ENCODE results near the gene HECW1.

Gene HECW1

DNA sequence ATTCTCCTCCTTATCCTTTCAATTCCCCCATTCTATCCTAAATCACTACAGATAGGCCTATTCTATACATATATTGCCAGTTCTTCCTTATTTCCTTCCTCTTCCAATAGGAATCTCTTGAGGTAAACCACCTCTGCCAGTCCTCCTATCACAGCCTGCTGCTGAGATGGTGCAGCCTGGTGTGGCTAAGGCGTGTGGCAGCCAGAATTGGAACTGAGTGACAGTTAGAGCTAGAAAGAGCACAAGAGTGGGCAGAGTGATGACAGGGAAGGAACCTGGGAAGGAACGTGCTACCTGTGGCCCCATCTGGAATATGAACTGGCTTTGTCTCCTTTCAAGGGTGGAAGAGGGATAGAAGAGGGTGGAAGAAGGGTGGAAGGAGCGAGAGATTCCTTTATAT, 187.7 kb downstream of the HECW1 start:
- TF ChIP-seq ZBTB7A (IDR thresholded peaks at IDR 0.05; ENCODE audit: low read depth) (no peak), CEBPB (IDR thresholded peaks at IDR 0.05) (no peak), NFIC (IDR thresholded peaks at IDR 0.05) (no peak), EP300 (IDR thresholded peaks at IDR 0.05; ENCODE audit: borderline replicate concordance) (no peak), CREB1 (IDR thresholded peaks at IDR 0.05; ENCODE audit: low read depth) (no peak), TAF1 (IDR thresholded peaks at IDR 0.05; ENCODE audit: low read depth) (no peak), TCF12 (IDR thresholded peaks at IDR 0.05; ENCODE audit: low read depth) (no peak), RAD21 (IDR thresholded peaks at IDR 0.05; ENCODE audit: low read depth) (no peak), MAX (IDR thresholded peaks at IDR 0.05) (no peak), EGR1 (IDR thresholded peaks at IDR 0.05) (no peak), TEAD4 (IDR thresholded peaks at IDR 0.05) (no peak), YY1 (IDR thresholded peaks at IDR 0.05; ENCODE audit: low read depth) (no peak)
- TF ChIP-seq, protein P1, sequence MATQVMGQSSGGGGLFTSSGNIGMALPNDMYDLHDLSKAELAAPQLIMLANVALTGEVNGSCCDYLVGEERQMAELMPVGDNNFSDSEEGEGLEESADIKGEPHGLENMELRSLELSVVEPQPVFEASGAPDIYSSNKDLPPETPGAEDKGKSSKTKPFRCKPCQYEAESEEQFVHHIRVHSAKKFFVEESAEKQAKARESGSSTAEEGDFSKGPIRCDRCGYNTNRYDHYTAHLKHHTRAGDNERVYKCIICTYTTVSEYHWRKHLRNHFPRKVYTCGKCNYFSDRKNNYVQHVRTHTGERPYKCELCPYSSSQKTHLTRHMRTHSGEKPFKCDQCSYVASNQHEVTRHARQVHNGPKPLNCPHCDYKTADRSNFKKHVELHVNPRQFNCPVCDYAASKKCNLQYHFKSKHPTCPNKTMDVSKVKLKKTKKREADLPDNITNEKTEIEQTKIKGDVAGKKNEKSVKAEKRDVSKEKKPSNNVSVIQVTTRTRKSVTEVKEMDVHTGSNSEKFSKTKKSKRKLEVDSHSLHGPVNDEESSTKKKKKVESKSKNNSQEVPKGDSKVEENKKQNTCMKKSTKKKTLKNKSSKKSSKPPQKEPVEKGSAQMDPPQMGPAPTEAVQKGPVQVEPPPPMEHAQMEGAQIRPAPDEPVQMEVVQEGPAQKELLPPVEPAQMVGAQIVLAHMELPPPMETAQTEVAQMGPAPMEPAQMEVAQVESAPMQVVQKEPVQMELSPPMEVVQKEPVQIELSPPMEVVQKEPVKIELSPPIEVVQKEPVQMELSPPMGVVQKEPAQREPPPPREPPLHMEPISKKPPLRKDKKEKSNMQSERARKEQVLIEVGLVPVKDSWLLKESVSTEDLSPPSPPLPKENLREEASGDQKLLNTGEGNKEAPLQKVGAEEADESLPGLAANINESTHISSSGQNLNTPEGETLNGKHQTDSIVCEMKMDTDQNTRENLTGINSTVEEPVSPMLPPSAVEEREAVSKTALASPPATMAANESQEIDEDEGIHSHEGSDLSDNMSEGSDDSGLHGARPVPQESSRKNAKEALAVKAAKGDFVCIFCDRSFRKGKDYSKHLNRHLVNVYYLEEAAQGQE (IDR thresholded peaks at IDR 0.05; ENCODE audit: low read depth) = no peak

GRCh38 chr7:43302211-43302711, 189.8 kb downstream of the HECW1 start:
- TF ChIP-seq NFIC (IDR thresholded peaks at IDR 0.05) (peak; percentile 55), TEAD4 (IDR thresholded peaks at IDR 0.05) (0 out of 2 replicates have a peak, but pooled peaks have one; percentile 13), RAD21 (IDR thresholded peaks at IDR 0.05; ENCODE audit: low read depth) (no peak), EP300 (IDR thresholded peaks at IDR 0.05; ENCODE audit: borderline replicate concordance) (peak; percentile 50; the same call in 1 of the 2 replicates)

DNA sequence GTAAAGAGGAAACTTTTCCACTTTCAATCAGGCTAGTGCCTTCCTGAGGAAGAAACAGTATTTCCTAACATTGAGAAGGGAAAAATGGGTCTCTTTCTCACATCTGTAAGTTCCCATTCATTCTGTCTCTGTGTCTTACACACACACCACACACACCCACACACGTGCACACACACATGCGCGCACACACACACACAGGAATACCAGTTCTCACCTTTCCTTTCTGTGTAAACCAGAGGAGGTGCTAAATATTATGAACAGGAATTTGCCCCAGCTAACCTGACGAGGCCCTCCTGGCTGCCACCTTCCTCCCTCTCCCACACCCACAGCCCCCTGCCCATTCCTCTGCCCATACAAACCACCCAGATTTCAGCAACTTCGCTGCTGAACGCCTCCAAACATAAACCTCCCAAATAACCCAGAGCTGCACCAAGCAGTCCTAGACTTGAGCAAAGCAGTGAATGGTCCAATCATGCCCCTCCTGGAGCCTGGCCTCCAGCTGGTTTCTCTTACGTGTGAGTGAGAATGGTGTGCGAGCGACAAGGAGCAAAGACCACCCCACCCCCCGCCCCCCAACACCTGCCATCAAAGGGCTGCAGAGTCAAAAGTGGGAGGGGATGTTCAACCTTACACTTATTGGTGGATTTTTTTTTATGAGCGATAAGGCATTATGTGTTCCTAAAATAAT, 190.5 kb downstream of the HECW1 start:
- TF ChIP-seq YY1 (IDR thresholded peaks at IDR 0.05; ENCODE audit: low read depth) = no peak
- TF ChIP-seq CEBPB (IDR thresholded peaks at IDR 0.05) = no peak
- no peak for TF ChIP-seq USF1 (IDR thresholded peaks at IDR 0.05)
- no peak for TF ChIP-seq TCF12 (IDR thresholded peaks at IDR 0.05; ENCODE audit: low read depth)
- TF ChIP-seq, protein P1 (IDR thresholded peaks at IDR 0.05; ENCODE audit: low read depth) = no peak
- TF ChIP-seq EP300 (IDR thresholded peaks at IDR 0.05; ENCODE audit: borderline replicate concordance) = no peak
- TF ChIP-seq MAX (IDR thresholded peaks at IDR 0.05) = no peak
- TF ChIP-seq RAD21 (IDR thresholded peaks at IDR 0.05; ENCODE audit: low read depth) = no peak
- no peak for TF ChIP-seq TEAD4 (IDR thresholded peaks at IDR 0.05)
- TF ChIP-seq ZBTB7A (IDR thresholded peaks at IDR 0.05; ENCODE audit: low read depth) = no peak
- TF ChIP-seq EGR1 (IDR thresholded peaks at IDR 0.05) = no peak
- no peak for TF ChIP-seq FOXM1 (IDR thresholded peaks at IDR 0.05; ENCODE audit: borderline replicate concordance, low read depth)
- no peak for TF ChIP-seq TAF1 (IDR thresholded peaks at IDR 0.05; ENCODE audit: low read depth)
- TF ChIP-seq CREB1 (IDR thresholded peaks at IDR 0.05; ENCODE audit: low read depth) = no peak
- no peak for TF ChIP-seq NFIC (IDR thresholded peaks at IDR 0.05)

DNA sequence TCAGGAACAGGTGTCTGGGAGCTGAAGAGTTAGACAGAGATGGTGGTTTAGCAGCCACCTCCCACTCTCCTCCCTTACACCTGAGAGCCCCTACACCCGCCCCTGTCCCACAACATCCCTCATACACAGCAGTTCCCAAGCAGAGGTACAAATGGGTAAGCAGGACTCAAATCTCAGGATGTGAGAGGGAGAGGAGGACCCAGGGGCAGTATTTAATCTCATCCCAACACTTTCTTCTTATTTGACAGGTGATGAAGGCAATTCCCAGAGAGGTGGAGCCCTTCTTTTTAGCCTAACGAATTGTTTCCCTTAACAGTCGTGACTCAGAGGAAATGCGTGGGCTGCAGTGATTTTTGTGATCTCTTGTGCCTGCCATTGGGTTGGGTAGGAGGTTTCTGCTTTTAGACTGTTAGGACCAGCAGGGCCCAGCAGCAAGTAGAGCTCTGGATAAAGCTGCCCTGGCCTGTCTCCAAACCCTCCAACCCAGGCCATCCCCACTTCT, 191.3 kb downstream of the HECW1 start:
- TF ChIP-seq RAD21 (IDR thresholded peaks at IDR 0.05; ENCODE audit: low read depth) = no peak
- no peak for TF ChIP-seq NFIC (IDR thresholded peaks at IDR 0.05)
- no peak for TF ChIP-seq ZBTB7A (IDR thresholded peaks at IDR 0.05; ENCODE audit: low read depth)
- no peak for TF ChIP-seq TEAD4 (IDR thresholded peaks at IDR 0.05)

DNA sequence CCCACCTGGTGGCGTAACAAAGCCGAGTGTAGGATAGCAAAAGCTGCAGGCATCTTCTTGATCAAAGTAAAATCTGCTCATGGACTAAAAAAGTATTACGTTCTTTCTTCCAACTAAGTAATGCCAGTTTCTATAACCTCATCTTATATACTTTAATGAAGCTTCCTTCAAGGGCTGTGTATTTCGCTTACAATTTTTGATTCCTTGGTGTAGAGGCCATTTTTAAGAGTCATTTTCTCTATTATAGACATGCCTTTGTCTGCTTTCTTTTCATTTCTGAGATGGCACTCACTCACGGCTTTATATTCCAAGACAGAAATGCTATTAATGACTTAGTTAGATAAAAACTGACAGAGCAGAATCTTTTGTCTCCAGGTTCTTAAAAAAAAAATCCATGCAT, 194.0 kb downstream of the HECW1 start:
- TF ChIP-seq CEBPB (IDR thresholded peaks at IDR 0.05) (no peak), USF1 (IDR thresholded peaks at IDR 0.05) (no peak), TCF12 (IDR thresholded peaks at IDR 0.05; ENCODE audit: low read depth) (no peak), TEAD4 (IDR thresholded peaks at IDR 0.05) (no peak), MAX (IDR thresholded peaks at IDR 0.05) (no peak), FOXM1 (IDR thresholded peaks at IDR 0.05; ENCODE audit: borderline replicate concordance, low read depth) (no peak), YY1 (IDR thresholded peaks at IDR 0.05; ENCODE audit: low read depth) (no peak), EGR1 (IDR thresholded peaks at IDR 0.05) (no peak)

- no peak for TF ChIP-seq ZBTB7A (IDR thresholded peaks at IDR 0.05; ENCODE audit: low read depth)
- TF ChIP-seq CREB1 (IDR thresholded peaks at IDR 0.05; ENCODE audit: low read depth) = no peak
- TF ChIP-seq EP300 (IDR thresholded peaks at IDR 0.05; ENCODE audit: borderline replicate concordance) = no peak
- no peak for TF ChIP-seq TCF12 (IDR thresholded peaks at IDR 0.05; ENCODE audit: low read depth)
- no peak for TF ChIP-seq MAX (IDR thresholded peaks at IDR 0.05)
- TF ChIP-seq FOXM1 (IDR thresholded peaks at IDR 0.05; ENCODE audit: borderline replicate concordance, low read depth) = no peak
- no peak for TF ChIP-seq YY1 (IDR thresholded peaks at IDR 0.05; ENCODE audit: low read depth)
- TF ChIP-seq USF1 (IDR thresholded peaks at IDR 0.05) = no peak
- TF ChIP-seq TEAD4 (IDR thresholded peaks at IDR 0.05) = no peak
- TF ChIP-seq TAF1 (IDR thresholded peaks at IDR 0.05; ENCODE audit: low read depth) = no peak
- TF ChIP-seq NFIC (IDR thresholded peaks at IDR 0.05) = no peak
- TF ChIP-seq CEBPB (IDR thresholded peaks at IDR 0.05) = no peak
- TF ChIP-seq, protein P1 (IDR thresholded peaks at IDR 0.05; ENCODE audit: low read depth) = no peak
- no peak for TF ChIP-seq RAD21 (IDR thresholded peaks at IDR 0.05; ENCODE audit: low read depth)
- TF ChIP-seq EGR1 (IDR thresholded peaks at IDR 0.05) = no peak
Measured at GRCh38 chr7:43307522-43307921, 195.1 kb downstream of the HECW1 start.
